ENCODE results near the gene NPR2. TPM values are rescaled to one million over a fixed set of nuclear protein-coding genes. Genes with fewer than 3 reads are reported as not detected.

Gene NPR2
- polyA plus RNA-seq, 3 donors = 0.48 TPM; not detected in 2

GRCh38 chr9:35771075-35771433 lies 20.3 kb upstream of the NPR2 start:
- H3K4me3 Mint-ChIP-seq = no peak overlapping the region
- Histone ChIP-seq H3K9me3 (replicated peaks in 1 of 2; ENCODE audit: control insufficient read depth in 1 of 2, insufficient read depth in 1 of 2, low read length in 2 of 2) (no peaks in the 10 kb centered on the region), H3K9ac (ENCODE audit: insufficient read depth, low read length, poor library complexity, severe bottlenecking) (no peak overlapping the region), H3K27me3 (ENCODE audit: control insufficient read depth in 2 of 2, insufficient read depth in 2 of 2, low read length in 2 of 2) (no peaks in the 10 kb centered on the region), H3K4me2 (replicated peaks; ENCODE audit: extremely low read depth, low read length, poor library complexity, severe bottlenecking) (no peak overlapping the region), H3K36me3 (replicated peaks in 1 of 2; ENCODE audit: control insufficient read depth in 1 of 2, insufficient read depth in 2 of 2, low read length in 2 of 2) (no peaks in the 10 kb centered on the region), H3K27ac (ENCODE audit: low read depth in 1 of 2, low read length in 2 of 2) (no peak overlapping the region), H3K4me3 (replicated peaks in 1 of 3; ENCODE audit: low read depth in 2 of 3, low read length in 3 of 3) (no peak overlapping the region), H3K79me2 (ENCODE audit: insufficient read depth, low read length) (no peaks in the 10 kb centered on the region), H4K20me1 (ENCODE audit: insufficient read depth, low read length) (no peaks in the 10 kb centered on the region), H2AFZ (ENCODE audit: insufficient read depth, low read depth, low read length, poor library complexity, severe bottlenecking) (peak overlapping the region; percentile 32), H3K4me1 (ENCODE audit: control insufficient read depth in 1 of 2, insufficient read depth in 2 of 2, low read length in 2 of 2) (peaks cover 11 to 12% of the 10 kb centered on the region in 2 donors)
- H3K4me1 Mint-ChIP-seq = peaks cover 13% of the 10 kb centered on the region
- H3K27me3 Mint-ChIP-seq (ENCODE audit: low read depth in 3 of 3) = peaks cover 0 to 2% (median 0%) of the 10 kb centered on the region in 3 donors
- TF ChIP-seq CTCF (IDR thresholded peaks at IDR 0.05) = no peak
- 40% methylated on average over 1 of the region's 4 CpGs for WGBS (ENCODE audit: insufficient coverage)
- no peak overlapping the region for H3K27ac Mint-ChIP-seq
- intact Hi-C loops (cut with micrococcal nuclease) = no loop called here
- H3K9me3 Mint-ChIP-seq = no peaks in the 10 kb centered on the region
- H3K36me3 Mint-ChIP-seq = no peaks in the 10 kb centered on the region
- DNase-seq = no peak

- H3K9ac ChIP-seq (ENCODE audit: insufficient read depth, low read length, poor library complexity, severe bottlenecking) = no peak overlapping the region
- Mint-ChIP-seq H3K36me3 (no peaks in the 10 kb centered on the region), H3K27ac (no peak overlapping the region), H3K27me3 (ENCODE audit: low read depth in 3 of 3) (peaks cover 0 to 2% (median 1%) of the 10 kb centered on the region in 3 donors), H3K4me3 (no peak overlapping the region), H3K9me3 (no peaks in the 10 kb centered on the region), H3K4me1 (peaks cover 16% of the 10 kb centered on the region)
- no CpG with 5 or more reads among the region's 1 CpG for WGBS (ENCODE audit: insufficient coverage)
- no peaks in the 10 kb centered on the region for H3K79me2 ChIP-seq (ENCODE audit: insufficient read depth, low read length)
- H2AFZ ChIP-seq (ENCODE audit: insufficient read depth, low read depth, low read length, poor library complexity, severe bottlenecking) = no peak overlapping the region
- no peaks in the 10 kb centered on the region for H3K9me3 ChIP-seq (replicated peaks in 1 of 2; ENCODE audit: control insufficient read depth in 1 of 2, insufficient read depth in 1 of 2, low read length in 2 of 2)
- no peaks in the 10 kb centered on the region for H4K20me1 ChIP-seq (ENCODE audit: insufficient read depth, low read length)
- no peak overlapping the region for H3K4me2 ChIP-seq (replicated peaks; ENCODE audit: extremely low read depth, low read length, poor library complexity, severe bottlenecking)
- DNase-seq = no peak
- intact Hi-C loops (cut with micrococcal nuclease) = no loop called here
- H3K27ac ChIP-seq (ENCODE audit: low read depth in 1 of 2, low read length in 2 of 2) = no peak overlapping the region
- H3K4me3 ChIP-seq (replicated peaks in 1 of 3; ENCODE audit: low read depth in 2 of 3, low read length in 3 of 3) = no peak overlapping the region
- no peaks in the 10 kb centered on the region for H3K27me3 ChIP-seq (ENCODE audit: control insufficient read depth in 2 of 2, insufficient read depth in 2 of 2, low read length in 2 of 2)
- peaks cover 15 to 16% of the 10 kb centered on the region in 2 donors for H3K4me1 ChIP-seq (ENCODE audit: control insufficient read depth in 1 of 2, insufficient read depth in 2 of 2, low read length in 2 of 2)
- H3K36me3 ChIP-seq (replicated peaks in 1 of 2; ENCODE audit: control insufficient read depth in 1 of 2, insufficient read depth in 2 of 2, low read length in 2 of 2) = no peaks in the 10 kb centered on the region
- no peak for TF ChIP-seq CTCF (IDR thresholded peaks at IDR 0.05)
Observed at GRCh38 chr9:35771534-35771933, 19.9 kb upstream of the NPR2 start.

Measured in CD14-positive monocyte (primary cell).